Neural cell (in vitro differentiated cells): Measurements from ENCODE around the gene TFIP11. TPM values are rescaled to one million over a fixed set of nuclear protein-coding genes. Genes with fewer than 3 reads are reported as not detected.

Experiments used
- H2AFZ ChIP-seq: fragments of 200-600, 300-800 bp; sonication (generic), shearing (Covaris generic); 2 replicates; pipeline ENCODE4 v1.6.0; 2014; ENCODE audit warnings: low read depth, mild to moderate bottlenecking, antibody characterized with exemption, low read length, moderate library complexity
- H3F3A ChIP-seq: fragments of 200-600 bp; shearing (Covaris generic); 2 replicates; pipeline ENCODE4 v1.6.1; 2016; ENCODE audit warnings: mild to moderate bottlenecking, moderate library complexity, mixed read lengths, antibody characterized with exemption, low read length; ENCODE audit not compliant: insufficient read depth, poor library complexity, severe bottlenecking
- H3K27ac ChIP-seq: fragments of 200-600, 300-800 bp; sonication (generic), shearing (Covaris generic); 2 replicates; pipeline ENCODE4 v1.5.1; 2014; ENCODE audit warnings: mild to moderate bottlenecking, low read length, moderate library complexity
- H3K27me3 ChIP-seq: fragments of 300-800, 200-600 bp; sonication (generic), shearing (Covaris generic); 2 replicates; pipeline ENCODE4 v1.6.0; 2014; ENCODE audit warnings: mild to moderate bottlenecking, low read depth, low read length, moderate library complexity; ENCODE audit not compliant: insufficient read depth
- H3K36me3 ChIP-seq: fragments of 300-800, 200-600 bp; sonication (generic), shearing (Covaris generic); 2 replicates; pipeline ENCODE4 v1.5.1; 2014; ENCODE audit warnings: mild to moderate bottlenecking, antibody characterized with exemption, low read length, moderate library complexity; ENCODE audit not compliant: insufficient read depth
- H3K4me2 ChIP-seq: fragments of 300-800, 200-600 bp; sonication (generic), shearing (Covaris generic); 2 replicates; pipeline ENCODE4 v1.6.0; 2014; ENCODE audit warnings: mild to moderate bottlenecking, low read length
- H3K4me3 ChIP-seq: fragments of 300-800, 200-600 bp; sonication (generic), shearing (Covaris generic); 2 replicates; pipeline ENCODE4 v1.5.1; 2014; ENCODE audit warnings: mild to moderate bottlenecking, low read length, moderate library complexity
- H3K79me2 ChIP-seq: fragments of 200-600 bp; shearing (Covaris generic); replicated peaks from 2 replicates; pipeline ENCODE4 v1.6.0; 2014; ENCODE audit warnings: mild to moderate bottlenecking, low read length, moderate library complexity; ENCODE audit not compliant: insufficient read depth
- H3K9ac ChIP-seq: fragments of 300-800, 200-600 bp; sonication (generic), shearing (Covaris generic); 2 replicates; pipeline ENCODE4 v1.6.1; 2016; ENCODE audit warnings: mild to moderate bottlenecking, low read length, mixed read lengths
- H3K9me2 ChIP-seq: fragments of 200-600 bp; shearing (Covaris generic); 2 replicates; pipeline ENCODE4 v1.6.1; 2016; ENCODE audit warnings: mild to moderate bottlenecking, low read length, mixed read lengths; ENCODE audit not compliant: insufficient read depth
- H3K9me3 ChIP-seq: fragments of 200-600, 300-800 bp; sonication (generic), shearing (Covaris generic); 2 replicates; pipeline ENCODE4 v1.6.1; 2016; ENCODE audit warnings: mild to moderate bottlenecking, mixed run types, low read length, moderate library complexity, mixed read lengths
- H4K20me1 ChIP-seq: fragments of 200-600 bp; shearing (Covaris generic); 2 replicates; pipeline ENCODE4 v1.6.1; 2016; ENCODE audit warnings: mild to moderate bottlenecking, mixed run types; ENCODE audit not compliant: insufficient read depth
- EP300 ChIP-seq: fragments of 450-650 bp; conservative IDR thresholded peaks from 2 replicates; pipeline ENCODE4 v1.6.1; 2014; ENCODE audit warnings: antibody characterized with exemption, mild to moderate bottlenecking, moderate library complexity; ENCODE audit not compliant: poor library complexity, severe bottlenecking
- EZH2 ChIP-seq: fragments of 200-600, 300-800 bp; shearing (Covaris generic), sonication (generic); IDR thresholded peaks from 2 replicates; pipeline ENCODE4 v1.6.1; 2014; ENCODE audit warnings: antibody characterized with exemption, low read length, borderline replicate concordance, mild to moderate bottlenecking; ENCODE audit not compliant: insufficient read depth, poor library complexity, severe bottlenecking
- MXI1 ChIP-seq: fragments of 450-650 bp; conservative IDR thresholded peaks from 2 replicates; pipeline ENCODE4 v1.6.1; 2014; ENCODE audit warnings: antibody characterized with exemption, mild to moderate bottlenecking; ENCODE audit not compliant: poor library complexity, severe bottlenecking
- POLR2AphosphoS5 ChIP-seq: IDR thresholded peaks from 2 replicates; pipeline ENCODE4 v1.6.1; 2012
- RAD21 ChIP-seq: fragments of 450-650 bp; conservative IDR thresholded peaks from 2 replicates; pipeline ENCODE4 v1.6.1; 2014; ENCODE audit warnings: antibody characterized with exemption, mild to moderate bottlenecking, moderate library complexity
- SMC3 ChIP-seq: fragments of 450-650 bp; conservative IDR thresholded peaks from 2 replicates; pipeline ENCODE4 v1.6.1; 2014; ENCODE audit warnings: antibody characterized with exemption, mild to moderate bottlenecking, moderate library complexity; ENCODE audit not compliant: poor library complexity
- TAF1 ChIP-seq: IDR thresholded peaks from 2 replicates; pipeline ENCODE4 v1.6.1; 2012; ENCODE audit warnings: low read depth
- polyA plus RNA-seq: library from polyadenylated mRNA; depleted of rRNA; stranded (reverse); fragments of >200 nt; gene quantifications from 2 replicates; pipeline ENCODE4 v1.2.3, GENCODE V29; 2014
- TF ChIP-seq, protein P1 (sequence below): fragments of 450-650 bp; IDR thresholded peaks from 2 replicates; pipeline ENCODE4 v1.5.1; 2014; ENCODE audit warnings: antibody characterized with exemption, mild to moderate bottlenecking, moderate library complexity; ENCODE audit not compliant: poor library complexity, severe bottlenecking
- TF ChIP-seq, protein P2 (sequence below): IDR thresholded peaks from 2 replicates; pipeline ENCODE4 v1.6.1; 2012; ENCODE audit warnings: borderline replicate concordance

TFIP11 gene
- polyA plus RNA-seq, 1 donor from 2014 or later = 49.8 TPM

DNA sequence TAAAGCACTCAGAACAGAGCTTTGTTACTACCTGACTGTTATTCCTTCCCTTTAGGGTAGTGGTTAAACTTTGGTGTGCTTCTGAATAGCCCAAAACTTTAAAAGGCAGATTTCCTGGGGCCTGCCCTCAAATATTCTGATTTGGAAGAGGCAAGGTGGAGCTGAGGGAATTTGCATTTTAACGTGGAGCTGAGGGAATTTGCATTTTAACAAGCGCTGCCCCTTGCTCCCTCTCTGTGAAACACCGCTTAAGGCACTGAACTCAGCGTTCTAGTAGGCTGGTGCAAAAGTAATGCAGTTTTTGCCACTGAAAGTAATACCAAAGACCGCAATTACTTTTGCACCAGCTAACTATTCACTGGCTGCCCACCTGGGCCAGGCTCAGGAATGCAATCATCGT is 42.7 kb upstream of the TFIP11 start:
- H3K9me3 ChIP-seq = no peaks in the 10 kb centered on the region
- H3K9ac ChIP-seq = no peak overlapping the region
- H3K9me2 ChIP-seq = no peaks in the 10 kb centered on the region
- no peaks in the 10 kb centered on the region for H3K27me3 ChIP-seq
- H3K4me3 ChIP-seq = no peak overlapping the region
- H3K79me2 ChIP-seq = no peaks in the 10 kb centered on the region
- no peak overlapping the region for H2AFZ ChIP-seq
- no peaks in the 10 kb centered on the region for H4K20me1 ChIP-seq
- no peaks in the 10 kb centered on the region for H3F3A ChIP-seq
- no peak for TF ChIP-seq TAF1
- no peak for TF ChIP-seq POLR2AphosphoS5
- TF ChIP-seq, protein P1, sequence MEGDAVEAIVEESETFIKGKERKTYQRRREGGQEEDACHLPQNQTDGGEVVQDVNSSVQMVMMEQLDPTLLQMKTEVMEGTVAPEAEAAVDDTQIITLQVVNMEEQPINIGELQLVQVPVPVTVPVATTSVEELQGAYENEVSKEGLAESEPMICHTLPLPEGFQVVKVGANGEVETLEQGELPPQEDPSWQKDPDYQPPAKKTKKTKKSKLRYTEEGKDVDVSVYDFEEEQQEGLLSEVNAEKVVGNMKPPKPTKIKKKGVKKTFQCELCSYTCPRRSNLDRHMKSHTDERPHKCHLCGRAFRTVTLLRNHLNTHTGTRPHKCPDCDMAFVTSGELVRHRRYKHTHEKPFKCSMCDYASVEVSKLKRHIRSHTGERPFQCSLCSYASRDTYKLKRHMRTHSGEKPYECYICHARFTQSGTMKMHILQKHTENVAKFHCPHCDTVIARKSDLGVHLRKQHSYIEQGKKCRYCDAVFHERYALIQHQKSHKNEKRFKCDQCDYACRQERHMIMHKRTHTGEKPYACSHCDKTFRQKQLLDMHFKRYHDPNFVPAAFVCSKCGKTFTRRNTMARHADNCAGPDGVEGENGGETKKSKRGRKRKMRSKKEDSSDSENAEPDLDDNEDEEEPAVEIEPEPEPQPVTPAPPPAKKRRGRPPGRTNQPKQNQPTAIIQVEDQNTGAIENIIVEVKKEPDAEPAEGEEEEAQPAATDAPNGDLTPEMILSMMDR = no peak
- no peak for TF ChIP-seq EZH2
- no peak for TF ChIP-seq SMC3
- no peak overlapping the region for H3K4me2 ChIP-seq
- H3K27ac ChIP-seq = no peak overlapping the region
- H3K36me3 ChIP-seq = no peaks in the 10 kb centered on the region

DNA sequence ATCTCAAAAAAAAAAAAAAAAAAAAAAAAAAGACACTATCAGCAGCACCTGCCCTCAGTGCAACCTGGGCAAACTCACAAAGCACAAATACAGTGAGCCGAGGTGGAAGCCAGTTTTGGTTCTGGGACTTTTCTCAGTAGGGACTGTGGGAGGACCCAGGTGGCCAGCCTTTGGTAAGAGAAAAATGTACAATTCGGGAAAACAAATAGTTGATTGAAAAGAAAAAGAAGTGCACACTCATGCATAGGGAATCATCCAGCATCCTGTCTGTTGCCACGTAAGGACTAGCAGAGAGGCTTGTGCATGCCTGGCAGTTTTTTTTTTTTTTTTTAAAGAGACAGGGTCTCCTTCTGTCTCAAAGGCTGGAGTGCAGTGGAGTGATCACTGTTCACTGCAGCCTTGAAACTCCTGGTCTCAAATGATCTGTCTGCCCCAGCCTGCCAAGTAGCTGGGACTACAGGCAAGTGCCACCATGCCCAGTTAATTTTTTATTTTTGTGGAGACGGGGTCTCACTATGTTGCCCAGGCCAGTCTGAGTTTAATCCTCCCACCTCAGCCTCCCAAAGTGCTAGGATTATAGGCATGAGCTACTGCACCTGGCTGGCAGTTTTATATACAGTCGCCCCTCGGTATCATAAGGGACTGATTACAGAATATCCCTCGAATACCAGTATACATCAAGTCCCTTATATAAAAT is 40.9 kb upstream of the TFIP11 start:
- H2AFZ ChIP-seq = no peak overlapping the region
- no peaks in the 10 kb centered on the region for H3K36me3 ChIP-seq
- H3F3A ChIP-seq = no peaks in the 10 kb centered on the region
- H3K4me3 ChIP-seq = no peak overlapping the region
- H3K9me2 ChIP-seq = no peaks in the 10 kb centered on the region
- no peak overlapping the region for H3K27ac ChIP-seq
- no peaks in the 10 kb centered on the region for H3K79me2 ChIP-seq
- no peaks in the 10 kb centered on the region for H3K27me3 ChIP-seq
- no peak overlapping the region for H3K9ac ChIP-seq
- H3K9me3 ChIP-seq = no peaks in the 10 kb centered on the region
- TF ChIP-seq, protein P2, sequence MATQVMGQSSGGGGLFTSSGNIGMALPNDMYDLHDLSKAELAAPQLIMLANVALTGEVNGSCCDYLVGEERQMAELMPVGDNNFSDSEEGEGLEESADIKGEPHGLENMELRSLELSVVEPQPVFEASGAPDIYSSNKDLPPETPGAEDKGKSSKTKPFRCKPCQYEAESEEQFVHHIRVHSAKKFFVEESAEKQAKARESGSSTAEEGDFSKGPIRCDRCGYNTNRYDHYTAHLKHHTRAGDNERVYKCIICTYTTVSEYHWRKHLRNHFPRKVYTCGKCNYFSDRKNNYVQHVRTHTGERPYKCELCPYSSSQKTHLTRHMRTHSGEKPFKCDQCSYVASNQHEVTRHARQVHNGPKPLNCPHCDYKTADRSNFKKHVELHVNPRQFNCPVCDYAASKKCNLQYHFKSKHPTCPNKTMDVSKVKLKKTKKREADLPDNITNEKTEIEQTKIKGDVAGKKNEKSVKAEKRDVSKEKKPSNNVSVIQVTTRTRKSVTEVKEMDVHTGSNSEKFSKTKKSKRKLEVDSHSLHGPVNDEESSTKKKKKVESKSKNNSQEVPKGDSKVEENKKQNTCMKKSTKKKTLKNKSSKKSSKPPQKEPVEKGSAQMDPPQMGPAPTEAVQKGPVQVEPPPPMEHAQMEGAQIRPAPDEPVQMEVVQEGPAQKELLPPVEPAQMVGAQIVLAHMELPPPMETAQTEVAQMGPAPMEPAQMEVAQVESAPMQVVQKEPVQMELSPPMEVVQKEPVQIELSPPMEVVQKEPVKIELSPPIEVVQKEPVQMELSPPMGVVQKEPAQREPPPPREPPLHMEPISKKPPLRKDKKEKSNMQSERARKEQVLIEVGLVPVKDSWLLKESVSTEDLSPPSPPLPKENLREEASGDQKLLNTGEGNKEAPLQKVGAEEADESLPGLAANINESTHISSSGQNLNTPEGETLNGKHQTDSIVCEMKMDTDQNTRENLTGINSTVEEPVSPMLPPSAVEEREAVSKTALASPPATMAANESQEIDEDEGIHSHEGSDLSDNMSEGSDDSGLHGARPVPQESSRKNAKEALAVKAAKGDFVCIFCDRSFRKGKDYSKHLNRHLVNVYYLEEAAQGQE = no peak
- TF ChIP-seq, protein P1 = no peak
- TF ChIP-seq MXI1 (no peak), EP300 (no peak), POLR2AphosphoS5 (no peak), TAF1 (no peak), EZH2 (no peak), SMC3 (no peak), RAD21 (no peak)
- no peaks in the 10 kb centered on the region for H4K20me1 ChIP-seq
- no peak overlapping the region for H3K4me2 ChIP-seq
